ENCODE results near the gene TGFB3. TPM values are rescaled to one million over a fixed set of nuclear protein-coding genes. Genes with fewer than 3 reads are reported as not detected.

TGFB3 gene
- total RNA-seq, 2 experiments from 2014 or later: 8.4 to 11.8 TPM

- no peaks in the 10 kb centered on the region for H3K9me3 ChIP-seq (ENCODE audit: control insufficient read depth in 1 of 2, insufficient read depth in 1 of 2, low read length in 2 of 2)
- H3K9me3 Mint-ChIP-seq: no peaks in the 10 kb centered on the region
- H3K36me3 ChIP-seq (ENCODE audit: insufficient read depth, low read length): peaks cover 4% of the 10 kb centered on the region
- intact Hi-C loops (cut with DNase I, micrococcal nuclease): no loop called here
- no peak overlapping the region for H3K4me3 Mint-ChIP-seq
- ChIA-PET CTCF (no interaction called here), POLR2A (no interaction called here)
- H3K27ac Mint-ChIP-seq: no peak overlapping the region
- no peaks in the 10 kb centered on the region for H3K4me1 ChIP-seq (ENCODE audit: insufficient read depth, low read length)
- H3K27ac ChIP-seq (ENCODE audit: low read depth in 1 of 2, low read length in 2 of 2): no peak overlapping the region
- no peak for TF ChIP-seq CTCF (IDR thresholded peaks at IDR 0.05)
- ATAC-seq (ENCODE audit: poor library complexity) (no peak), DNase-seq (no peak)
- H3K4me1 Mint-ChIP-seq (ENCODE audit: low read depth): no peaks in the 10 kb centered on the region
- peaks cover 6% of the 10 kb centered on the region for H3K36me3 Mint-ChIP-seq (ENCODE audit: low read depth)
- no peaks in the 10 kb centered on the region for H3K27me3 Mint-ChIP-seq
- no peak overlapping the region for H3K4me3 ChIP-seq (ENCODE audit: low read length)
- no peaks in the 10 kb centered on the region for H3K27me3 ChIP-seq (ENCODE audit: control insufficient read depth in 1 of 2, insufficient read depth in 2 of 2, low read length in 2 of 2)
These were observed 40.8 kb downstream of the TGFB3 start for GRCh38 chr14:75941030-75941429.

- intact Hi-C loops (cut with DNase I, micrococcal nuclease): no loop called here
- Histone ChIP-seq H3K9me3 (ENCODE audit: control insufficient read depth in 1 of 2, insufficient read depth in 1 of 2, low read length in 2 of 2) (no peaks in the 10 kb centered on the region), H3K4me1 (ENCODE audit: insufficient read depth, low read length) (no peaks in the 10 kb centered on the region), H3K27me3 (ENCODE audit: control insufficient read depth in 1 of 2, insufficient read depth in 2 of 2, low read length in 2 of 2) (no peaks in the 10 kb centered on the region), H3K4me3 (ENCODE audit: low read length) (no peak overlapping the region), H3K27ac (ENCODE audit: low read depth in 1 of 2, low read length in 2 of 2) (no peak overlapping the region), H3K36me3 (ENCODE audit: insufficient read depth, low read length) (peaks cover 4% of the 10 kb centered on the region)
- Mint-ChIP-seq H3K27ac (no peak overlapping the region), H3K36me3 (ENCODE audit: low read depth) (peaks cover 6% of the 10 kb centered on the region), H3K9me3 (no peaks in the 10 kb centered on the region), H3K4me1 (ENCODE audit: low read depth) (no peaks in the 10 kb centered on the region), H3K4me3 (no peak overlapping the region), H3K27me3 (no peaks in the 10 kb centered on the region)
- no peak for TF ChIP-seq CTCF (IDR thresholded peaks at IDR 0.05)
- DNase-seq (no peak), ATAC-seq (ENCODE audit: poor library complexity) (no peak)
- POLR2A ChIA-PET: no interaction called here
- CTCF ChIA-PET: no interaction called here
These were observed 42.6 kb downstream of the TGFB3 start for GRCh38 chr14:75939200-75939599.

GRCh38 chr14:75934998-75935628 lies 46.7 kb downstream of the TGFB3 start:
- no peaks in the 10 kb centered on the region for H3K9me3 Mint-ChIP-seq
- Histone ChIP-seq H3K36me3 (ENCODE audit: insufficient read depth, low read length) (no peaks in the 10 kb centered on the region), H3K9me3 (ENCODE audit: control insufficient read depth in 1 of 2, insufficient read depth in 1 of 2, low read length in 2 of 2) (no peaks in the 10 kb centered on the region), H3K27ac (ENCODE audit: low read depth in 1 of 2, low read length in 2 of 2) (no peak overlapping the region), H3K4me3 (ENCODE audit: low read length) (no peak overlapping the region), H3K27me3 (ENCODE audit: control insufficient read depth in 1 of 2, insufficient read depth in 2 of 2, low read length in 2 of 2) (no peaks in the 10 kb centered on the region), H3K4me1 (ENCODE audit: insufficient read depth, low read length) (no peaks in the 10 kb centered on the region)
- DNase-seq: no peak
- no peak for TF ChIP-seq CTCF (IDR thresholded peaks at IDR 0.05)
- H3K4me3 Mint-ChIP-seq: no peak overlapping the region
- H3K27me3 Mint-ChIP-seq: no peaks in the 10 kb centered on the region
- no peak overlapping the region for H3K27ac Mint-ChIP-seq
- CTCF ChIA-PET: no interaction called here
- POLR2A ChIA-PET: no interaction called here
- intact Hi-C loops (cut with DNase I, micrococcal nuclease): no loop called here
- H3K36me3 Mint-ChIP-seq (ENCODE audit: low read depth): no peaks in the 10 kb centered on the region
- no peaks in the 10 kb centered on the region for H3K4me1 Mint-ChIP-seq (ENCODE audit: low read depth)
- no peak for ATAC-seq (ENCODE audit: poor library complexity)
